Fibroblast of lung (primary cell): ENCODE results near the gene GPSM1. TPM values are rescaled to one million over a fixed set of nuclear protein-coding genes. Genes with fewer than 3 reads are reported as not detected.

Source experiments
- DNase-seq, 2 donors: peaks; one replicate each; pipeline versions ENCODE4 v3.0.0 to v3.0.0-alpha.2; 2010; ENCODE audit warnings: low read depth in 2 of 2
- H2AFZ ChIP-seq: 2 replicates; pipeline ENCODE4 v1.5.1; 2012; ENCODE audit warnings: low read length, control low read depth, inconsistent platforms
- H3K27ac ChIP-seq: 2 replicates; pipeline ENCODE4 v1.5.1; 2011; ENCODE audit warnings: low read length, control low read depth; ENCODE audit not compliant: insufficient read depth
- H3K27me3 ChIP-seq: 2 replicates; pipeline ENCODE4 v1.5.1; 2011; ENCODE audit warnings: mild to moderate bottlenecking, low read length; ENCODE audit not compliant: control insufficient read depth, insufficient read depth
- H3K36me3 ChIP-seq: 2 replicates; pipeline ENCODE4 v1.5.1; 2011; ENCODE audit warnings: low read length; ENCODE audit not compliant: control insufficient read depth, insufficient read depth
- H3K4me1 ChIP-seq: 2 replicates; pipeline ENCODE4 v1.5.1; 2011; ENCODE audit warnings: low read length; ENCODE audit not compliant: control insufficient read depth, insufficient read depth; ENCODE audit errors: extremely low read depth
- H3K4me2 ChIP-seq: 2 replicates; pipeline ENCODE4 v1.5.1; 2011; ENCODE audit warnings: low read length, control low read depth; ENCODE audit not compliant: insufficient read depth; ENCODE audit errors: extremely low read depth
- H3K4me3 ChIP-seq, 4 experiments: fragments of 200-600 bp in 1 of 4; sonication (generic) in 1 of 4; replicated peaks in 1 of 4; 2 replicates each; pipeline ENCODE4 v1.5.1; 2011 to 2016; ENCODE audit warnings: low read length in 4 of 4, low read depth in 3 of 4, mild to moderate bottlenecking in 3 of 4, control low read depth in 2 of 4, inconsistent platforms in 1 of 4, mixed read lengths in 1 of 4; ENCODE audit not compliant: insufficient read depth in 1 of 4; ENCODE audit errors: control extremely low read depth in 1 of 4
- H3K79me2 ChIP-seq: 2 replicates; pipeline ENCODE4 v1.5.1; 2012; ENCODE audit warnings: mild to moderate bottlenecking, low read length, inconsistent platforms; ENCODE audit not compliant: control insufficient read depth, insufficient read depth
- H3K9ac ChIP-seq: 2 replicates; pipeline ENCODE4 v1.5.1; 2011; ENCODE audit warnings: mild to moderate bottlenecking, low read length, control low read depth; ENCODE audit not compliant: insufficient read depth
- H3K9me3 ChIP-seq: 2 replicates; pipeline ENCODE4 v1.5.1; 2012; ENCODE audit warnings: low read depth, low read length; ENCODE audit not compliant: control insufficient read depth, insufficient read depth
- H4K20me1 ChIP-seq: 2 replicates; pipeline ENCODE4 v1.5.1; 2011; ENCODE audit warnings: low read length; ENCODE audit not compliant: control insufficient read depth, insufficient read depth; ENCODE audit errors: extremely low read depth
- CTCF ChIP-seq, 2 donors: IDR thresholded peaks in 1 of 2; conservative IDR thresholded peaks in 1 of 2; 1 replicate in 1 of 2; 2 replicates in 1 of 2; pipeline ENCODE4 v1.5.1; 2011 to 2012; ENCODE audit warnings: low read length in 2 of 2, control low read depth in 1 of 2, inconsistent platforms in 1 of 2, low read depth in 1 of 2, mild to moderate bottlenecking in 1 of 2
- EZH2 ChIP-seq: IDR thresholded peaks from 2 replicates; pipeline ENCODE4 v1.5.1; 2012; ENCODE audit warnings: low read length, control low read depth, mild to moderate bottlenecking; ENCODE audit errors: missing control alignments
- polyA plus RNA-seq, 2 donors: library from polyadenylated mRNA; depleted of rRNA in 1 of 2; stranded (reverse) in 1 of 2; unstranded in 1 of 2; fragments of >200 nt; gene quantifications; 2 replicates each; pipeline ENCODE4 v1.2.1, GENCODE V29; 2011 to 2012; ENCODE audit warnings: missing spikeins in 1 of 2
- total RNA-seq: library from RNA; depleted of rRNA; stranded (reverse); fragments of >200 nt; gene quantifications from 2 replicates; pipeline ENCODE4 v1.2.1, GENCODE V29; 2014

GPSM1 gene
- total and polyA plus RNA-seq, 2 donors (not counting 1 experiment from before 2014, with no cell fraction given) = 15.8 to 60.3 TPM

DNA sequence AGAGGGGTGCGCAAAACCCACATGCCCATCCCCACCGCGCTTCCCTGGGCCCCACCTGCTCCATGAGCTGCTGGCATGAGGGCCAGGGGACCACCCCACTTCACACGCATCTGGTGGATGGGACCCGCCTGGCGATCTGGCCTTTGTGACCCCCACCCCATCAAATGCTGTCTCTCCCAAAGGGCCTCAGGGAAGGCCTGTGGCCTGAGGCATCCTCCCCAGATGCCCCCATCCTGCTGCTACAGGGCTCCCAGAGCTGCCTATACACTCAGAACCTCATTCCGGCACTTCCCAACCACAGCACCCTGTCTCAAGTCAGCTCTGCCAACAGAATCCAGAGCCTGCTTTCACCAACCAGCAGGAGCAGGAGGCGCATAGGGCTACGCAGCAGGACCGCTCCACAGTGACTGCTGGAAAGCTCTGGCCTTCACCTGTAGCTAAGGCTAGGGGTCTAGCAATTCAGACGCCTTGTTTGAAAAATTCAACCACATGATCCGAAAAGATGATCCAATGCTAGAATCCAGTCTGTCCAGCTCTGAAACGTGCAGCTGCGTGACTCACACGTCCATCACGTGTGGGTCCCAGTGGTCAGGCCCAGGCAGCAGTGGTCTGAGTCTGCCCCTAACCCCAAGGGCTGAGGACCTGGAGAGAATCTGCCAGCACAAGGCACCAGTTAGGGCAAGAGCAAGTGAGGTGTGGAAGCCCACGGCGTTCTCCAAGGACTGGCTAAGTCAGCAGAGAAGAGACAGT, 74.0 kb downstream of the GPSM1 start:
- peaks cover 20% of the 10 kb centered on the region for H3K79me2 ChIP-seq
- H3K4me1 ChIP-seq = peaks cover 10% of the 10 kb centered on the region
- no peak overlapping the region for H3K27ac ChIP-seq
- H3K36me3 ChIP-seq = peaks cover 25% of the 10 kb centered on the region
- no peak overlapping the region for H3K9ac ChIP-seq
- no peak for DNase-seq
- no peak overlapping the region for H3K4me3 ChIP-seq
- no peaks in the 10 kb centered on the region for H4K20me1 ChIP-seq
- no peaks in the 10 kb centered on the region for H3K9me3 ChIP-seq
- H3K4me2 ChIP-seq = no peak overlapping the region
- TF ChIP-seq EZH2 (no peak), CTCF (conservative IDR thresholded peaks at IDR 0.05 in 1 of 2, IDR thresholded peaks at IDR 0.05 in 1 of 2; ENCODE audit: low read depth in 1 of 2, low read length in 2 of 2) (no peak)
- no peak overlapping the region for H2AFZ ChIP-seq
- H3K27me3 ChIP-seq = no peaks in the 10 kb centered on the region

GRCh38 chr9:136402067-136402466, 74.7 kb downstream of the GPSM1 start:
- Histone ChIP-seq H4K20me1 (no peaks in the 10 kb centered on the region), H3K9me3 (no peaks in the 10 kb centered on the region), H3K27ac (no peak overlapping the region), H3K4me3 (no peak overlapping the region), H3K4me1 (peaks cover 10% of the 10 kb centered on the region), H3K27me3 (no peaks in the 10 kb centered on the region), H2AFZ (no peak overlapping the region), H3K9ac (no peak overlapping the region), H3K4me2 (no peak overlapping the region), H3K36me3 (peaks cover 22% of the 10 kb centered on the region), H3K79me2 (peaks cover 20% of the 10 kb centered on the region)
- no peak for TF ChIP-seq CTCF (conservative IDR thresholded peaks at IDR 0.05 in 1 of 2, IDR thresholded peaks at IDR 0.05 in 1 of 2; ENCODE audit: low read depth in 1 of 2, low read length in 2 of 2)
- TF ChIP-seq EZH2 = no peak
- no peak for DNase-seq

DNA sequence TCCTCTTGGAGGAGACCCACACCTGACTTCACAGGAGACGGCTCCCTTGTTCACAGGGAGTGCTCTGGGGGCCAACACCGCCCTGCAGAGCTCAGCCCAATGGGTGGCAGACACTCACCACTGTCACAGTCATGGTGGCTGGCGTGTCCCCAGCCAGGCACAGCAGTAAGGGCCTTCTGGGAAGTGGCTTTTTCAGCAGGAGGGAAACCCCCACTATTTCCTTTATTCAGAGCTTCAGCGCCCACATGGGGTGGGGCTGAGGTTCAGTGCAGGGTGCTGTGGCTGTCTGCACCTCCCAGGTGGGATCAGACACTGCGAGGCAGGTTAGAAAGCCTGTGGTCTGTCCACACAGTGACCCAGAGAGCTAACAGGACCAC, 76.2 kb downstream of the GPSM1 start:
- no peaks in the 10 kb centered on the region for H3K27me3 ChIP-seq
- peaks cover 9% of the 10 kb centered on the region for H3K4me1 ChIP-seq
- peaks cover 16% of the 10 kb centered on the region for H3K79me2 ChIP-seq
- no peak overlapping the region for H3K4me3 ChIP-seq
- H3K36me3 ChIP-seq = peaks cover 24% of the 10 kb centered on the region
- H3K4me2 ChIP-seq = no peak overlapping the region
- H3K9me3 ChIP-seq = no peaks in the 10 kb centered on the region
- H3K27ac ChIP-seq = no peak overlapping the region
- H4K20me1 ChIP-seq = no peaks in the 10 kb centered on the region
- TF ChIP-seq CTCF (conservative IDR thresholded peaks at IDR 0.05 in 1 of 2, IDR thresholded peaks at IDR 0.05 in 1 of 2; ENCODE audit: low read depth in 1 of 2, low read length in 2 of 2) (no peak), EZH2 (no peak)
- no peak overlapping the region for H2AFZ ChIP-seq
- no peak overlapping the region for H3K9ac ChIP-seq
- DNase-seq = no peak
